Right renal cortex interstitium (tissue), 3 donors: ENCODE measurements around the gene RPL7A. TPM values are rescaled to one million over a fixed set of nuclear protein-coding genes. Genes with fewer than 3 reads are reported as not detected.
"Not testable (repeated sequence)": the region's sequence is repeated elsewhere in the genome, so short reads cannot be mapped to it uniquely, and the experiment has no call there.

Source experiments
- DNase-seq, 3 donors: peaks; one replicate each; pipeline ENCODE4 v3.0.0-alpha.2; 2013; ENCODE audit warnings: low read depth in 3 of 3, low spot score in 2 of 3
- polyA plus RNA-seq, 3 donors: library from polyadenylated mRNA; unstranded; fragments of 120-200 nt; gene quantifications; one replicate each; pipeline ENCODE4 v1.2.1, GENCODE V29; 2013; ENCODE audit not compliant: insufficient read length in 3 of 3

The RPL7A gene
- polyA plus RNA-seq, 3 donors: 2,744 to 2,837 (median 2,799) TPM

- no peak for DNase-seq
These were observed 18.4 kb downstream of the RPL7A start for GRCh38 chr9:133366435-133366834.

DNA sequence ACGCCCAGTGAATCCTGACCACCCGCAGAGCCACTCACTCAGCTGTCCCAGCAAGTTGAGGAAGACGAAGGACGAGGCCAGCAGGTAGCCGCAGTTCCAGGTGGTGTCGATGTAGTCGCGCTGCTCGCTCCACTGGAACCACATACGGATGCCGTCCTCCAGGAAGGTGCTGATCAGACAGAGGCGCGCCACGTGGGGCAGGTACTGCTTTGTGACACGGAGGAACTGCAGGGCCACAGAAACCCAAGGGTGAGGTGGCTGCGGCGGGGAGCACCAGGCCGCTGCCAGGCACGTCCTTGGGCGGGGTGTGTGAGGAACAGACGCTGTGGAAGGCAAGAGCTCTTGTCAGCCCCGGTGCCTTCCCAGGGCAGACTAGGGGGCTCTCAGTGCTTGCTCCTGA, 19.2 kb downstream of the RPL7A start:
- no peak for DNase-seq

GRCh38 chr9:133367778-133368177, 19.8 kb downstream of the RPL7A start:
- no peak for DNase-seq

DNA sequence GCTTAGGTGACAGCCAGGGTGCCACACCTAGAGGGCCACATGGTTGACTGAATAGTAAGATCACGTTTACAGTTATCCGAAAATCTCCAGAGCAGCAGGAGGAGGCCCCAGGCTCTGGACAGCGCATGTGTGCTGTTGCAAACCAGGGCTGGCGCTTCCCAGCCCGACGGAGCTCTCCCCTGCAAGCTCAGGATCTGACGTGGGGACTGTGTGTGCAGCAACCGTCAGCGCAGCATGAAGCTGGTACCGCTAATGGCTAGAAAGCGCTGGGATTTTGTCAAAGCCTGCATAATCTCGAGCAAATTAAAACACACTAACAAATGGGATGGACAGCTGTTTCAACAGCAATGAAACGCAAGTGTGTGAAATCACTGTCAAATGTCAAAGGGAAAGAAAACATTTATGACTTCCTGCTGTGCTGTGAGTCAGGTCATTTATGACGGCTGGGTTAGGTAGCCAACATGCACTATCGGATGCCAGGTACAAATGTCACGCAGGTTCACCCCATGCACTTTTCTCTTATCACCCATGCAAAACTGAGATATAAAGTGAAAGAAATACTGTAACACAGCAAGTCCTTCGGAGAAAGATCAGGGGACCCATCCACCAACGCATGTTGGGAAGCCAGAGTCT, 20.3 kb downstream of the RPL7A start:
- no peak for DNase-seq

DNA sequence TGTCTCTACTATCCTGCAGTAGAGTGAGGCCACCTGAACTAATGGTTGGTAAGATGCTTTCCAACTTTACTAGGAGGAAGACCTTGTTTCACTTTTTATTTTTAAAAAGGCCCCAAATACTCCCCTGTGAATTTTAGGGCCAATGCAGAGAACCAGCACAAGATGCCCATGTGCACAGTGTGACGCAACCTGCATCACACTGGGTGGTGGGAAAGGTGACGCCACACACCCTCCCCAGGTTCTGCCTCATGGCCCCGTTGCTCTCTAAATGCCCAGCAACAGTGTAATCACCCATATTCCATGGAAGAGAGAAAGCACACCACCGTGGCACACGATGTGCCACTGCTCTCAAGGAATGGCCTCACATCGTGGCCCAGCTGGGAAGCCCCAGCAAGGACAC, 21.4 kb downstream of the RPL7A start:
- DNase-seq: no peak

- no peak for DNase-seq
These were observed 21.9 kb downstream of the RPL7A start for GRCh38 chr9:133369933-133370332.

- DNase-seq: no peak
These were observed 22.7 kb downstream of the RPL7A start for GRCh38 chr9:133370685-133371084.

GRCh38 chr9:133371261-133371711, 23.3 kb downstream of the RPL7A start:
- no peak for DNase-seq

GRCh38 chr9:133372144-133372543, 24.1 kb downstream of the RPL7A start:
- DNase-seq: no peak

GRCh38 chr9:133374612-133375115, 26.6 kb downstream of the RPL7A start:
- DNase-seq: no peak

DNA sequence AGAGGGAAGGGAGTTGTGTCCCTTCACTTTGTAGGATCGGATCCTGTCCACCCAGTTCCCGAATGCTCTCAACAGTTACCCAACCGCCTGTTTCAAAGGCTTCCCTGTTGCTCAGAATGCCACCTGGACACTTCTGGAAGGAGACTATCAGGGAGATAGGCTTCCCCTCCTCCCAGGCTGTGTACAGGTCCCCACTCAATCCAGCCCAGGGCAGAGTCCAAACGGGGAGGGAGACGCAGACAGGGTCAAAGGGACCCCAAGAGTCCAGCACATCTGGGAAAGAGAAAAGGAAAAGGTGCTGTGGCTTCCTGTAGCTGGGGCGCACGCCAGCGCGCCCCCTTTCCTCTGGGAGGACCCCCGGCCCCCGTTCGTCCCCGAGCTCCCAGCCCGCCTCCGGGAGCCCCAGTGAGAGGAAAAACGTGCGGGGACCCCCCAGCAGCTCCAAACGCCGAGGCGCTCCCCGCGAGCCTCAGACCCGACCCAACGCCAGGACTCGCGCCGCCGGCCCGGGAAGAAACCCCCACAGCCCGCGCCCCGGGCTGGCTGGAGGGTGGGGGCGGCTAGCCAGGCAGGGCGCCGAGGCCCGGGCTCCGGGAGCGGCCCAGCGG, 27.2 kb downstream of the RPL7A start:
- DNase-seq: no peak

- DNase-seq: peak; percentile 70 to 90 (median 86)
These were observed 28.0 kb downstream of the RPL7A start, which contains the start of the genes STKLD1 and SURF4 for GRCh38 chr9:133375724-133376654. Gene STKLD1 (plus strand): TSS chr9:133376366. CDS start chr9:133376474, 108 bp downstream. Gene SURF4 (minus strand): TSS chr9:133376060. CDS start chr9:133375969, 91 bp downstream.

DNA sequence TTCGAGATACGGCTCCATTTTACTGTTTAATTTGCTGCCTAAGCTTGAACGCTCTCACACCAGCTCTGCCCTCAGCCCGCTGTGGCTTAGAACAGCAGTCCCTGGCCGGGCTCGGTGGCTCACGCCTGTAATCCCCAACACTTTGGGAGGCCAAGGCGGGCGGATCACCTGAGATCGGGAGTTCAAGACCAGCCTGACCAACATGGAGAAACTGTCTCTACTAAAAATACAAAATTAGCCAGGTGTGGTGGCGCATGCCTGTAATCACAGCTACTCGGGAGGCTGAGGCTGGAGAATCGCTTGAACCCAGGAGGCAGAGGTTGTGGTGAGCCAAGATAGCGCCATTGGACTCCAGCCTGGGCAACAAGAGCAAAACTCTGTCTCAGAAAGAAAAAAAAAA, 29.3 kb downstream of the RPL7A start:
- DNase-seq: not testable (repeated sequence)

DNA sequence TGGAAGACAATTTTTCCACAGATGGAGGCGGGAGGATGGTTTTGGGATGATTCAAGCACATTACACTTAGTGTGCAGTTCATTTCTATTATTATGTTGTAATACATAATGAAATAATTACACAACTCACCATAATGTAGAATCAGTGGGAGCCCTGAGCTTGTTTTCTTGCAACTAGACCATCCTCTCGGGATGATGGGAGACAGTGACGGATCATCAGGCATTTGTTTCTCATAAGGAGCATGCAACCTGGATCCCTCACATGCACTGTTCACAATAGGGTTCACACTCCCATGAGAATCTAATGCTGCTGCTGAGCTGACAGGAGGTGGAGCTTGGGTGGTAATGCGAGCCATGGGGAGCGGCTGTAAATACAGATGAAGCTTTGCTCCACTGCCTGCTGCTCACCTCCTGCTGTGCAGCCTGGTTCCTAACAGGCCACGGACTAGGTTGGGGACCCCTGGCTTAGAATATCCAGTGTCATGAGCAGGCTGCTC, 29.8 kb downstream of the RPL7A start:
- no peak for DNase-seq

DNA sequence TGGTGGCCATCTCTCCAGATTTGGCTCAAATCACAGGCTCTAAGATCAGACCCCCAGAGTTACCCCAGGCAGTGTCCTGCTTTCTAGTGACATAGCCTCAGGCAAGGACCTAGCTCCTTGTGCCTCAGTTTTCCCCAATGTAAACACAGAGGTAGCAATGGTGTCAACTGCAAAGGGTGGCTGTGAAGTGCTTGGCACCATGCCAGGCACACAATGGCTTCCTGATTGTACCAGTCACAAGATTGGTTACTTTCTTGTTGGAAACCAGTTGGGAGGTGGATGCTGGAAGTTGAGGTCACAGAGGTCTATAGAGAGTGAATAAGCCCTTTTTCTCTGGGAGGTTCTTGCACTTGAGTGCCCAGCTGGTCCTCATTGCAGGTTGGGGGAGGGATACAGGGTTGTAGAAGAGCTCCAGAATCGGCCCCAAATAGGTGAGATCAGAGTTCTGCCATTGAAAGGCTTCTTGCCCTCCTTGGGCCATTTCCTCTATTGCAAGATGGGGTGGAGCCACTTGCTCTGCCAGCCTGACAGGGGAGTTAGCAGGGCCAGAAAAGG, 30.5 kb downstream of the RPL7A start:
- no peak for DNase-seq

DNA sequence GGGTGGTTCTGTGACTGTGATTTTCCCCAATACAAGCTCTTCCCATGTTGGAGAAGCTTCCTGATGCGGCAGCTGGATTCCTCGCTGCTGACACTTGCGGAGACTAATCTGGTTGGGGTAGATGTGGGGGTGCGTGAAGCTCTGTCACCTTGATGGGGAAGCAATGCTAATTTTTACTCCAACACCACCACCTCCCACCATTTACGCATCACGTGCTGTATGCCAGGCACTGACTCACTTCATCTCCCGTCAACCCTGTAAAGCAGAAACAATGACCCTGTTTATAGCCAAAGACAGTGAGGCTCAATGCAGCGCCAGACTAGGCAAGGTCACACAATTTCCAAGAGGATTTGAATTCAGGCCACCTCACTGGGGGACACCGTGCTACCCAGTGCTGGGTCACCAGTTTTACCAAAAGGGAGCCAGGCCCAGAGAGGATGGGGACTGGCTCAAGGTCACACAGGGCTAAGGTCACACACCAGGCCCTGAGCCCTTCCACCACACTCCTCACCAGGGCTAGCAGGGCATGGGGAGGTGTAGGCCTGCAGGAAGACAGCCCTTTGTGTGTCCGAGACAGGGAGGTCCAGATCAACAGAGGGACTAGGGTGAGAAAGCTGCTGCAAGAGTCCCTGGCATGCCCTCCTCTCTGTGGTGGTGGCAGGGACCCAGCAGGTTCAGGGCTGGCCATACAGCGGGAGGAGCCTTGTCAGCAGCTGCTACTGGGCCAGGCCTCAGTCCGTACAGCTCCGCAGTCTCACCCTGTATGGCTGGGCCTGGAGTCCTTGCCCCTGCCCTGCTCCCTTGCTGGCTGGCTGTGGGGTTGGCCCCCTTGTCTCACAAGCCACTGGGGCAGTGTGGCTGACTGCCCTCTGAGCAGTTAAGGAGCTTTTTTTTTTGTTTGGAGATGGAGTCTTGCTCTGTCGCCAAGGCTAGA, 31.4 kb downstream of the RPL7A start:
- DNase-seq: no peak

DNA sequence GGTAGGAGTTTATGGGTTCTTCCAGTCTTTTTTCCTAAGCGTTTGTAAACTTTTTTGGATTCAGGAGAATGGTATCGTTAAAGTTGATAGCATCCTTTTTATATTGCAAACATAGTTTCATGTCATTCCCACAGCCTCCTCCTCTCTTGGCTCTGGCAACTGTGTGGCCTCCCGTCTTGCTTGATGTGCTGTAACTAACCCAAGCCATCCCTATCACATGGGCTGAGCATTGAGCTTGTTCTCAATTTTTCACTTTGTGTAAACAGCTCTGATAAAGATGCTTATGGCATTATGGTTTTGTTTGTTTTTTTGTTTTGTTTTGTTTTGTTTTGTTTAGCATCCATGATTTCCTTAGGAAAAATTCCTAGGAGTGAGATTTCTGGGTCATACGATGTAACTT, 32.7 kb downstream of the RPL7A start:
- no peak for DNase-seq

GRCh38 chr9:133382507-133383141, 34.6 kb downstream of the RPL7A start:
- no peak for DNase-seq

DNA sequence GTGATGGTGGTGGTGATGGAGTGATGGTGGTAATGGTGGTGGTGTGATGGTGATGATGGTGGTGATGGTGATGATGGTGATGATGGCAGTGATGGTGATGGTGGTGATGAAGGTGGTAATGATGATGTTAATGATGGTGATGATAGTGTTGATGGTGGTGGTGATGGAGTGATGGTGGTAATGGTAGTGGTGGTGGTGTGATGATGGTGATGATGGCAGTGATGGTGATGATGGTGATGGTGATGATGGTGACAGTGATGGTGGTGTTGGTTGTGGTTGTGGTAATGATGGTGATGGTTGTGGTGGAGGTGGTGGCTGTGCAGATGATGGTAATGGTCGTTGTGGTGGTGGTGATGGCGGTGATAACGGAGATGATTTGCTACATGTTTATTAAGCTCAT, 35.4 kb downstream of the RPL7A start:
- DNase-seq: no peak
